GM12891 (cell line): ENCODE data around the gene SRXN1.

ENCODE experiments used
- PAX5 ChIP-seq: IDR thresholded peaks from 2 replicates; pipeline ENCODE4 v1.6.1; 2011; ENCODE audit warnings: low read length, moderate library complexity, mild to moderate bottlenecking; ENCODE audit not compliant: insufficient read depth, severe bottlenecking
- POLR2A ChIP-seq: IDR thresholded peaks from 2 replicates; pipeline ENCODE4 v1.6.1; 2011; ENCODE audit warnings: low read depth, low read length, control low read depth
- POLR2AphosphoS5 ChIP-seq: IDR thresholded peaks from 2 replicates; pipeline ENCODE4 v1.6.1; 2011; ENCODE audit warnings: low read depth, low read length, control low read depth
- POU2F2 ChIP-seq: IDR thresholded peaks from 2 replicates; pipeline ENCODE4 v1.6.1; 2011; ENCODE audit warnings: low read depth, mild to moderate bottlenecking, control low read depth, low read length, moderate library complexity
- SPI1 ChIP-seq: IDR thresholded peaks from 2 replicates; pipeline ENCODE4 v1.6.1; 2011; ENCODE audit warnings: low read depth, low read length, control low read depth
- TAF1 ChIP-seq: IDR thresholded peaks from 2 replicates; pipeline ENCODE4 v1.6.1; 2011; ENCODE audit warnings: low read depth, low read length, control low read depth

- TF ChIP-seq TAF1 (no peak), POLR2AphosphoS5 (no peak), SPI1 (no peak), POLR2A (no peak), PAX5 (no peak), POU2F2 (no peak)
Measured at GRCh38 chr20:650281-650680, 2.7 kb downstream of the SRXN1 start.
